Raji (cell line): ENCODE data around the gene GPR15LG.

Experiments used
- POLR2A ChIP-seq: IDR thresholded peaks from 2 replicates; pipeline ENCODE4 v1.6.1; 2011; ENCODE audit warnings: low read depth, low read length, control low read depth; ENCODE audit not compliant: insufficient read depth

Gene GPR15LG

GRCh38 chr10:84173501-84173929 lies at the start of gene GPR15LG:
GPR15LG (plus strand) TSS chr10:84173801; CDS start chr10:84173852, 51 bp downstream.
- TF ChIP-seq POLR2A: no peak

DNA sequence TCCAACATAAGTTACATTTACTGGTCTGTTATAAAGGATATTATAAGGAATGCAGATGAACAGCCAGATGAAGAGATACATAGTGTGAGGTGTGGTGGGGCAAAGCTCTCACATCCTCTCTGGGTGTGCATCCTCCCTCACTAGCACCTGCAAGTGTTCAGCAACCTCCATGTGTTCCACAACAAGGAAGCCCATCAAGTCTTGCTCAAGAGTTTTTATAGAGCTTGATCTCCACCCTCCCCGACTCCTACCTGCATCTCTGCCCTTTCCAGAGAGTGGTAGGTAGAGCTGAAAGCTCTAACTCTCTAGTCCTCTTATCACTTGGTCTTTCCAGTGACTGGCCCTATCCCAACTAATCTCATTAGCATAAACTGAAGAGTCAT lies 46.8 kb upstream of the GPR15LG start:
- TF ChIP-seq POLR2A: no peak

DNA sequence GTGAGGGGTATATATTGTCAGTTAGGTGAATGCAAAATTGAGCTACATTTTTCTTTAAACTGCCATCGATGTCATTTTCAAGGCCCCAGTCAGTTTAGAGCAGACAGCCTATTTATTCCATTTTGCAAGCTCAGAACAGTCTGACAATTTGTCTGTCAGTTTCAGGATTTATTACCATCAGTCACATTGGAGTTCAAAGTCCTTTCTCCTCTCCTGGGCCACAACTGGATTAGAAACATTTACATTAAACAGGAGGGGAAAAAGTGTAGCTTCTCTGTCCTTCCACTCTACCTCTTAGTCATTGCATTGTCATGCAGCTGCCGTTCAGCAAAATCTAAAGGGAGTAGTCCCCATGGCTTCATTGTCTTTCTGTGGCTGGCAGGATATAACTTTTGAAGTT lies 37.8 kb upstream of the GPR15LG start:
- no peak for TF ChIP-seq POLR2A

DNA sequence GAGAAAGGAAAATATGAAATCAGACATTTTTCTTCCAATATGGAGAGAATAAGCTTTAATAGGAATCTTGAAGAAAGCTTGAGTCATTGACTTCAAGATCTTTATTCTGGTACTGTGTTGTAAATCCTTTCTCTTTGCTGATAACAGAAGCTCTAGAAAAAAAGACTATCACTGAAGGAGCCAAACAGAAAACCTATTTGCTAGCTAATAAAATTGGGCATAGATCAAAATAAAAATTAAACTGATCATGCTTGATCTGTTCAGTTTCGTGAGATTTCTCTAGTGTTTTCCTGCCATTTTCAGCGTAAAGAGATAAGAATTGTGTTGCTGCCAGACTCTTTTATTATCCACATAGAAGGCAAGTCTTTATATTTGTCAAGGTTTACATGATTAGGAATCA lies 35.8 kb upstream of the GPR15LG start:
- no peak for TF ChIP-seq POLR2A

GRCh38 chr10:84138478-84139125 lies 35.0 kb upstream of the GPR15LG start:
- TF ChIP-seq POLR2A: no peak

GRCh38 chr10:84139126-84140035 lies 34.2 kb upstream of the GPR15LG start, which contains the start of gene GHITM:
GHITM (plus strand) TSS chr10:84139509; CDS start chr10:84141501, 1,992 bp downstream.
- peak; percentile 77 for TF ChIP-seq POLR2A

DNA sequence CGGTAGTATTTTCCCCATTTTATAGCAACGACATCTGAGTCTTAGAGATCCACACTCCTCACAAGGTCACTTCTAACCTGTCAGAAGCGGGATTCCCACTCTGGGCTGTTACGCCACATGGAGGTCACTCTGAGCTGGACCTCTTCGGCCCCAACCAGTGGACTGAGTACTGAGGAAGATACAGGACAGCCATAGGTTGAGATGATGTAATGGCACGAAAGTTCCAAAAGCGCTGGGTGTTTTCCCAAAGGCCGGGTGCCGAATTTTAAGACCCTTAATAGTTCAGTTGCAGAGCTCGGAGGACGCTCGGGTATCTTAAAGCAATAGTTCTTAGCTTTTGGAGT lies 33.6 kb upstream of the GPR15LG start:
- no peak for TF ChIP-seq POLR2A

DNA sequence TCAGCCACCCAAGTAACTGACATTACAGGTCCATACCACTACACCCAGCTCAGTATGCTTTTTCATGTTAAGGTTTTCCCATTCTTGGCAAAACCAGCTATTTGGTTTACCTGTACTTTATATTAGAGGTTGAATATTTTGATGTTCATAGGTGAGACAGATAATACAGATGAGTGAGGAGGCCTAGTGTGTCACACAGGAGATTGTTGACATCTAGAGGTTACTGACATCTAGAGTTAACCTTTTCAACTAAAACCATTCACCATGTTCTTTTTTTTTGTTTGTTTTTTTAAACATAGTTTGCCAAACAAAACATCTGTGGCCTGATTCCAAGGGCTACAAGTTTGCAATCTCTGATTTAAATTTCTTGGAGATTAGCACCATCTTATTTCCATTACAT lies 26.3 kb upstream of the GPR15LG start:
- no peak for TF ChIP-seq POLR2A

GRCh38 chr10:84149854-84150253 lies 23.7 kb upstream of the GPR15LG start:
- no peak for TF ChIP-seq POLR2A

DNA sequence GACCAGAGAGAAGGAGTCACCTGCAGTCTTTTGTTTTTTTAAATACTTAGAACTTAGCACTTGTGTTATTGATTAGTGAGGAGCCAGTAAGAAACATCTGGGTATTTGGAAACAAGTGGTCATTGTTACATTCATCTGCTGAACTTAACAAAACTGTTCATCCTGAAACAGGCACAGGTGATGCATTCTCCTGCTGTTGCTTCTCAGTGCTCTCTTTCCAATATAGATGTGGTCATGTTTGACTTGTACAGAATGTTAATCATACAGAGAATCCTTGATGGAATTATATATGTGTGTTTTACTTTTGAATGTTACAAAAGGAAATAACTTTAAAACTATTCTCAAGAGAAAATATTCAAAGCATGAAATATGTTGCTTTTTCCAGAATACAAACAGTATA lies 20.8 kb upstream of the GPR15LG start:
- TF ChIP-seq POLR2A: no peak

GRCh38 chr10:84155521-84155920 lies 18.1 kb upstream of the GPR15LG start:
- no peak for TF ChIP-seq POLR2A

DNA sequence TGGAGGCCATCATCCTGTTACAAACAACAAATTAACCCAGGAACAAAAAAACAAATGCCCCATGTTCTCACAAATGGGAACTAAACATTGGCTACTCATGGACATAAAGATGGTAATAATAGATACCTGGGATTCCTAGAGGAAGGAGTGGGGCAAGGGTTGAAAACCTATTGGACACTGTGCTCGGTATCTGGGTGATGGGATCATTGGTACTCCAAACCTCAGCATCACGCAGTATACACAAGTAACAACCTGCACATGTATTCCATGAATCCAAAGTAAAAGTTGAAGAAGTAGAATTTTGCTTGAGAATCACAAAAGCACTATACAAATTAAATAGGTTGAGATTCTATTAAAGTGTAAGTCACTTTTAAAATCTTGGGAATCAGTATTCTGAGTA lies 17.6 kb upstream of the GPR15LG start:
- TF ChIP-seq POLR2A: no peak

GRCh38 chr10:84156768-84157167 lies 16.8 kb upstream of the GPR15LG start:
- TF ChIP-seq POLR2A: no peak

DNA sequence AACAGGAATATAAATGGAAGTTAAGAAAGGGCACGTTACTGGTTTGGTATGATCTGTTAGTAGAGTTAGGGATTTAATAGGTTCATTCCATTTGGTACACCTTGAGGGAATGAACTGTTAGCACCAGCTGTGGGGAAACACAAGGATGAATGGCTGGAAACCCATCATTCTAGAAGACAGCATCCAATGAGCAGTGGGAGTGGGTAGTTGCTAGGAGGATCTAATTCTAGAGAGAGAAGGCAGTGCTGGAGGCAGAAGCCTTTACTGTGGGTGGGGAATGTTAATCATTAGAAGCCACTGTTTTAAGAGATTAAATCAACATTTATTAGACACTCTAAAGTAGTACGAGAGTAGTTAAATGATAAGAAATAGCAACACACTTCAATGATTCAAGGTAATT lies 15.5 kb upstream of the GPR15LG start:
- TF ChIP-seq POLR2A: no peak

- no peak for TF ChIP-seq POLR2A
Observed at GRCh38 chr10:84158550-84158949, 15.1 kb upstream of the GPR15LG start.

- TF ChIP-seq POLR2A: no peak
Observed at GRCh38 chr10:84159076-84159685, 14.4 kb upstream of the GPR15LG start.
